Suprapubic skin (tissue), 4 donors: Measurements from ENCODE around the gene NCK2.

Experiments used
- CTCF ChIP-seq, 2 donors: fragments of 200-600 bp in 1 of 2; fragments of 450-650 bp in 1 of 2; sonication (generic) in 1 of 2; IDR thresholded peaks; one replicate each; pipeline ENCODE4 v1.5.1; 2016 to 2019; ENCODE audit warnings: antibody characterized with exemption in 2 of 2, mild to moderate bottlenecking in 1 of 2, moderate library complexity in 1 of 2
- EP300 ChIP-seq: sonication (generic); formaldehyde crosslinking; IDR thresholded peaks from one replicate; pipeline ENCODE4 v1.6.1; 2017; ENCODE audit warnings: antibody characterized with exemption
- POLR2A ChIP-seq, 2 donors: fragments of 450-650 bp; IDR thresholded peaks; one replicate each; pipeline ENCODE4 v1.6.1; 2017; ENCODE audit warnings: antibody characterized with exemption in 2 of 2, mild to moderate bottlenecking in 2 of 2, moderate library complexity in 2 of 2
- POLR2AphosphoS5 ChIP-seq, 3 donors: sonication (generic); formaldehyde crosslinking; IDR thresholded peaks; one replicate each; pipeline ENCODE4 v1.6.1; 2017; ENCODE audit warnings: antibody characterized with exemption in 3 of 3

- TF ChIP-seq CTCF (IDR thresholded peaks at IDR 0.05) (no peak), POLR2A (IDR thresholded peaks at IDR 0.05) (no peak), POLR2AphosphoS5 (IDR thresholded peaks at IDR 0.05) (no peak), EP300 (no peak)
Observed at GRCh38 chr2:105928086-105928485, 183.4 kb downstream of the NCK2 start.
